ENCODE data around the gene ZBTB40.

- TF ChIP-seq CTCF (IDR thresholded peaks at IDR 0.05) (no peak), CHD4 (IDR thresholded peaks at IDR 0.05; ENCODE audit: borderline replicate concordance) (no peak), RNF2 (IDR thresholded peaks at IDR 0.05; ENCODE audit: borderline replicate concordance, low read depth) (no peak), POLR2A (IDR thresholded peaks at IDR 0.05; ENCODE audit: low read length) (no peak), MAZ (IDR thresholded peaks at IDR 0.05; ENCODE audit: borderline replicate concordance, low read depth, low read length) (no peak), RAD21 (conservative IDR thresholded peaks at IDR 0.05 in 1 of 2, IDR thresholded peaks at IDR 0.05 in 1 of 2) (no peak), CBX8 (IDR thresholded peaks at IDR 0.05) (no peak), RARB (CRISPR knock-in tag; IDR thresholded peaks at IDR 0.05) (no peak), TP53 (CRISPR knock-in tag; IDR thresholded peaks at IDR 0.05) (no peak)
These were observed 99.9 kb downstream of the ZBTB40 start for GRCh38 chr1:22551591-22551990.
